Suppressor macrophage (primary cell): Measurements from ENCODE around the gene SKAP1.
"Not testable (repeated sequence)": the region's sequence is repeated elsewhere in the genome, so short reads cannot be mapped to it uniquely, and the experiment has no call there.

Source experiments
- DNase-seq, 4 experiments: peaks; one replicate each; pipeline ENCODE4 v3.0.0-alpha.2; 2020 to 2022

SKAP1 gene

GRCh38 chr17:48282303-48282702 is 147.7 kb downstream of the SKAP1 start:
- no peak for DNase-seq

GRCh38 chr17:48278760-48279491 is 151.1 kb downstream of the SKAP1 start:
- DNase-seq: no peak

GRCh38 chr17:48276776-48277175 is 153.2 kb downstream of the SKAP1 start:
- DNase-seq: no peak

GRCh38 chr17:48270899-48271298 is 159.1 kb downstream of the SKAP1 start:
- DNase-seq: no peak

- no peak for DNase-seq
Observed at GRCh38 chr17:48269209-48269608, 160.8 kb downstream of the SKAP1 start.

GRCh38 chr17:48263731-48264035 is 166.3 kb downstream of the SKAP1 start:
- no peak for DNase-seq

- peak in 3 of 4 experiments; percentile 5 to 36 (median 26) for DNase-seq
Observed at GRCh38 chr17:48262982-48263730, 166.9 kb downstream of the SKAP1 start.

GRCh38 chr17:48261297-48261880 is 168.6 kb downstream of the SKAP1 start:
- DNase-seq: peak; percentile 8 to 32 (median 27)

GRCh38 chr17:48259694-48260291 is 170.2 kb downstream of the SKAP1 start:
- DNase-seq: peak in 2 of 4 experiments; percentile 20 to 26

- no peak for DNase-seq
Observed at GRCh38 chr17:48258331-48258730, 171.7 kb downstream of the SKAP1 start.

GRCh38 chr17:48255759-48256158 is 174.3 kb downstream of the SKAP1 start:
- no peak for DNase-seq

GRCh38 chr17:48254896-48255295 is 175.1 kb downstream of the SKAP1 start:
- DNase-seq: no peak

- no peak for DNase-seq
Observed at GRCh38 chr17:48253975-48254374, 176.0 kb downstream of the SKAP1 start.

- no peak for DNase-seq
Observed at GRCh38 chr17:48251950-48252349, 178.1 kb downstream of the SKAP1 start.

- DNase-seq: no peak
Observed at GRCh38 chr17:48250949-48251348, 179.1 kb downstream of the SKAP1 start.

GRCh38 chr17:48250059-48250458 is 180.0 kb downstream of the SKAP1 start:
- not testable (repeated sequence) for DNase-seq

GRCh38 chr17:48247603-48248002 is 182.4 kb downstream of the SKAP1 start:
- no peak for DNase-seq

- DNase-seq: no peak
Observed at GRCh38 chr17:48247038-48247437, 183.0 kb downstream of the SKAP1 start.

GRCh38 chr17:48246612-48247011 is 183.4 kb downstream of the SKAP1 start:
- no peak for DNase-seq

GRCh38 chr17:48245465-48246033 is 184.5 kb downstream of the SKAP1 start:
- not testable (repeated sequence) for DNase-seq

GRCh38 chr17:48244814-48245213 is 185.2 kb downstream of the SKAP1 start:
- no peak for DNase-seq

GRCh38 chr17:48244121-48244711 is 185.8 kb downstream of the SKAP1 start:
- peak; percentile 37 to 69 (median 54) for DNase-seq
